ENCODE results near the gene IL20RA. TPM values are rescaled to one million over a fixed set of nuclear protein-coding genes. Genes with fewer than 3 reads are reported as not detected.

Gene IL20RA
- total RNA-seq, 6 experiments from 2014 or later, result not detected

- no peaks in the 10 kb centered on the region for H3K4me1 Mint-ChIP-seq (ENCODE audit: low read depth)
- no peaks in the 10 kb centered on the region for H3K9me3 Mint-ChIP-seq
- no peak overlapping the region for H3K4me3 Mint-ChIP-seq
- no peaks in the 10 kb centered on the region for H3K36me3 Mint-ChIP-seq (ENCODE audit: low read depth)
- H3K27ac Mint-ChIP-seq, result no peak overlapping the region
- TF ChIP-seq, protein P1, sequence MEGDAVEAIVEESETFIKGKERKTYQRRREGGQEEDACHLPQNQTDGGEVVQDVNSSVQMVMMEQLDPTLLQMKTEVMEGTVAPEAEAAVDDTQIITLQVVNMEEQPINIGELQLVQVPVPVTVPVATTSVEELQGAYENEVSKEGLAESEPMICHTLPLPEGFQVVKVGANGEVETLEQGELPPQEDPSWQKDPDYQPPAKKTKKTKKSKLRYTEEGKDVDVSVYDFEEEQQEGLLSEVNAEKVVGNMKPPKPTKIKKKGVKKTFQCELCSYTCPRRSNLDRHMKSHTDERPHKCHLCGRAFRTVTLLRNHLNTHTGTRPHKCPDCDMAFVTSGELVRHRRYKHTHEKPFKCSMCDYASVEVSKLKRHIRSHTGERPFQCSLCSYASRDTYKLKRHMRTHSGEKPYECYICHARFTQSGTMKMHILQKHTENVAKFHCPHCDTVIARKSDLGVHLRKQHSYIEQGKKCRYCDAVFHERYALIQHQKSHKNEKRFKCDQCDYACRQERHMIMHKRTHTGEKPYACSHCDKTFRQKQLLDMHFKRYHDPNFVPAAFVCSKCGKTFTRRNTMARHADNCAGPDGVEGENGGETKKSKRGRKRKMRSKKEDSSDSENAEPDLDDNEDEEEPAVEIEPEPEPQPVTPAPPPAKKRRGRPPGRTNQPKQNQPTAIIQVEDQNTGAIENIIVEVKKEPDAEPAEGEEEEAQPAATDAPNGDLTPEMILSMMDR (IDR thresholded peaks at IDR 0.05), result no peak
- no peak for DNase-seq
- peaks cover 4% of the 10 kb centered on the region for H3K27me3 Mint-ChIP-seq (ENCODE audit: insufficient read depth)
Observed at GRCh38 chr6:137056121-137056880, 11.5 kb upstream of the IL20RA start.

DNA sequence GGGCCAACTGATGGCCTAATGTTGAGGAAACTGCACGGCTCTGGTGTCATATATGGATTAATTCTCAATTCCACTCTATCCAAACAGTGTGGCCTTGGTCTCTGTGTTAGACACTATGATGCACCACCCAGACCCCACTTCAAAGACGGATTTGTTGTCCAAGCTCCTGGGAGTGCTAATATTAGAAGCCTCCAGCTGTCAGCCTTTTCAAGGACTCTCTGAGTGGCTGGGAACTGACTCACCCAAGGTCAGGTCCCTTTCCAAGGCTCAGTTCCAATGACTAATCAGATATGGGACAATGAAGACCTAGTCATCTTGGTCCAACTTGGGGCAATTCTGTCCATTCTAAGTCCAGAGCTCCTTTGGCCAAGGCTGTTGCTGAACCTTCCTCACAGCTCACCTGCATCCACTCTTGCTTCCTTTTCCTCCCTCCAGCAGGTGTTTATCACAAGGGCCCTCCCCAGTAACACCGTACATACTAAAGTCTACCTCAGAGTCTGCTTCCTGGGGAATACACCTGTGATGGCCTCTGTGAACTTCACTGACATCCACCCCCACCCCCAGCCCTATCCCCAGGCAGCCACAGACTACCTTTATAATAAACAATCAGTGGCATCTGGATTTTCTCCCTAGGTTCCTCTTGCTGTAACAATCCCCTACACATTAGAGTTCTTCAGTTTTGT is 7.2 kb upstream of the IL20RA start:
- H3K9me3 Mint-ChIP-seq, result no peaks in the 10 kb centered on the region
- TF ChIP-seq, protein P1 (IDR thresholded peaks at IDR 0.05), result no peak
- peaks cover 6% of the 10 kb centered on the region; the same call in 1 of the 2 replicates for H3K27me3 Mint-ChIP-seq (ENCODE audit: insufficient read depth)
- no peaks in the 10 kb centered on the region for H3K4me1 Mint-ChIP-seq (ENCODE audit: low read depth)
- no peak overlapping the region for H3K27ac Mint-ChIP-seq
- no peaks in the 10 kb centered on the region for H3K36me3 Mint-ChIP-seq (ENCODE audit: low read depth)
- no peak overlapping the region for H3K4me3 Mint-ChIP-seq
- no peak for DNase-seq

- no peak for DNase-seq
- H3K36me3 Mint-ChIP-seq (ENCODE audit: low read depth), result no peaks in the 10 kb centered on the region
- no peak overlapping the region for H3K4me3 Mint-ChIP-seq
- no peak overlapping the region for H3K27ac Mint-ChIP-seq
- peaks cover 9% of the 10 kb centered on the region for H3K27me3 Mint-ChIP-seq (ENCODE audit: insufficient read depth)
- H3K4me1 Mint-ChIP-seq (ENCODE audit: low read depth), result no peaks in the 10 kb centered on the region
- H3K9me3 Mint-ChIP-seq, result no peaks in the 10 kb centered on the region
- TF ChIP-seq, protein P1 (IDR thresholded peaks at IDR 0.05), result no peak
Observed at GRCh38 chr6:137049095-137049494, 4.3 kb upstream of the IL20RA start.

GRCh38 chr6:137046871-137047412 is 2.2 kb upstream of the IL20RA start:
- no peak for DNase-seq
- Mint-ChIP-seq H3K4me1 (ENCODE audit: low read depth) (peaks cover 5% of the 10 kb centered on the region), H3K27me3 (ENCODE audit: insufficient read depth) (peaks cover 15% of the 10 kb centered on the region), H3K36me3 (ENCODE audit: low read depth) (no peaks in the 10 kb centered on the region), H3K4me3 (no peak overlapping the region), H3K9me3 (no peaks in the 10 kb centered on the region), H3K27ac (no peak overlapping the region)
- TF ChIP-seq, protein P1 (IDR thresholded peaks at IDR 0.05), result no peak

- no peaks in the 10 kb centered on the region for H3K36me3 Mint-ChIP-seq (ENCODE audit: low read depth)
- H3K4me1 Mint-ChIP-seq (ENCODE audit: low read depth), result peaks cover 5% of the 10 kb centered on the region
- TF ChIP-seq, protein P1 (IDR thresholded peaks at IDR 0.05), result no peak
- no peaks in the 10 kb centered on the region for H3K9me3 Mint-ChIP-seq
- H3K27me3 Mint-ChIP-seq (ENCODE audit: insufficient read depth), result peaks cover 16% of the 10 kb centered on the region
- no peak for DNase-seq
- H3K4me3 Mint-ChIP-seq, result peak overlapping the region; percentile 71
- H3K27ac Mint-ChIP-seq, result no peak overlapping the region
Observed at GRCh38 chr6:137045222-137045789, 541 bp upstream of the IL20RA start.
